Lung (tissue), 12 donors: ENCODE data around the gene CFAP61. TPM values are rescaled to one million over a fixed set of nuclear protein-coding genes. Genes with fewer than 3 reads are reported as not detected.

ENCODE experiments used
- ATAC-seq: fragments of 200-7000 bp; cut with Tn5 transposase; one replicate; pipeline ENCODE4 v1.9.1; 2020; ENCODE audit warnings: moderate number of reproducible peaks; ENCODE audit not compliant: insufficient read depth, low FRiP score
- DNase-seq, 3 donors: peaks; one replicate each; pipeline ENCODE4 v3.0.0-alpha.2; 2013 to 2017
- H3K27ac ChIP-seq, 2 donors: one replicate each; pipeline ENCODE4 v1.5.1; 2013; ENCODE audit warnings: mild to moderate bottlenecking in 2 of 2, moderate library complexity in 2 of 2, control low read depth in 1 of 2, inconsistent platforms in 1 of 2, low read depth in 1 of 2, low read length in 1 of 2
- H3K27me3 ChIP-seq, 3 donors: one replicate each; pipeline ENCODE4 v1.5.1; 2013; ENCODE audit warnings: low read length in 2 of 3; ENCODE audit not compliant: control insufficient read depth in 3 of 3, insufficient read depth in 3 of 3
- H3K36me3 ChIP-seq, 4 donors: one replicate each; pipeline ENCODE4 v1.5.1; 2013; ENCODE audit warnings: low read length in 4 of 4, mild to moderate bottlenecking in 1 of 4, moderate library complexity in 1 of 4; ENCODE audit not compliant: control insufficient read depth in 4 of 4, insufficient read depth in 4 of 4
- H3K4me1 ChIP-seq, 5 donors: one replicate each; pipeline ENCODE4 v1.5.1; 2013; ENCODE audit warnings: low read length in 5 of 5, mild to moderate bottlenecking in 2 of 5, moderate library complexity in 1 of 5; ENCODE audit not compliant: control insufficient read depth in 5 of 5, insufficient read depth in 5 of 5
- H3K4me3 ChIP-seq: one replicate; pipeline ENCODE4 v1.5.1; 2013; ENCODE audit warnings: mild to moderate bottlenecking, control low read depth, moderate library complexity
- H3K9ac ChIP-seq, 2 donors: one replicate each; pipeline ENCODE4 v1.5.1; 2013; ENCODE audit warnings: low read length in 2 of 2, control low read depth in 1 of 2; ENCODE audit not compliant: insufficient read depth in 1 of 2
- H3K9me3 ChIP-seq, 4 donors: one replicate each; pipeline ENCODE4 v1.5.1; 2013; ENCODE audit warnings: low read length in 3 of 4, mild to moderate bottlenecking in 1 of 4, moderate library complexity in 1 of 4; ENCODE audit not compliant: control insufficient read depth in 4 of 4, insufficient read depth in 3 of 4
- WGBS, 2 donors: extraction: QIAGEN DNeasy Blood & Tissue Kit; methylation state at CpG; one replicate each; pipeline ENCODE4 v1.1.7; 2013; 5-methylcytosine and 5-hydroxymethylcytosine counted together
- polyA plus RNA-seq, 2 donors: library from polyadenylated mRNA; stranded (reverse); fragments of 200-250 nt; gene quantifications; one replicate each; pipeline ENCODE4 v1.2.1, GENCODE V29; 2013
- total RNA-seq, 2 donors: library from RNA; depleted of rRNA in 1 of 2; stranded (reverse); fragments of >200 nt in 1 of 2; gene quantifications; one replicate each; pipeline ENCODE4 v1.2.1, GENCODE V29; 2014 to 2021
- TF ChIP-seq, protein P1 (sequence below): IDR thresholded peaks from 2 replicates; pipeline ENCODE4 v1.5.1; 2012; ENCODE audit warnings: mild to moderate bottlenecking; ENCODE audit errors: control extremely low read depth, extremely low read depth
- donor health status: control.
- donor health status: control.
- donor health status: Bipolar disorder and iron deficiency.
- donor health status: healthy.
- donor health status: DM: yes; HTN: yes; CAD: no.

The CFAP61 gene
- total and polyA plus RNA-seq, 4 donors, result 2.0 to 15.4 (median 6.5) TPM

GRCh38 chr20:20089018-20089417, 36.7 kb downstream of the CFAP61 start:
- Histone ChIP-seq H3K9ac (no peak overlapping the region), H3K27me3 (no peaks in the 10 kb centered on the region), H3K4me1 (peaks cover 0 to 10% (median 3%) of the 10 kb centered on the region in 5 donors), H3K9me3 (no peaks in the 10 kb centered on the region), H3K36me3 (no peaks in the 10 kb centered on the region), H3K27ac (peak overlapping the region in 1 of 2 donors; percentile 90), H3K4me3 (no peak overlapping the region)
- TF ChIP-seq, protein P1, sequence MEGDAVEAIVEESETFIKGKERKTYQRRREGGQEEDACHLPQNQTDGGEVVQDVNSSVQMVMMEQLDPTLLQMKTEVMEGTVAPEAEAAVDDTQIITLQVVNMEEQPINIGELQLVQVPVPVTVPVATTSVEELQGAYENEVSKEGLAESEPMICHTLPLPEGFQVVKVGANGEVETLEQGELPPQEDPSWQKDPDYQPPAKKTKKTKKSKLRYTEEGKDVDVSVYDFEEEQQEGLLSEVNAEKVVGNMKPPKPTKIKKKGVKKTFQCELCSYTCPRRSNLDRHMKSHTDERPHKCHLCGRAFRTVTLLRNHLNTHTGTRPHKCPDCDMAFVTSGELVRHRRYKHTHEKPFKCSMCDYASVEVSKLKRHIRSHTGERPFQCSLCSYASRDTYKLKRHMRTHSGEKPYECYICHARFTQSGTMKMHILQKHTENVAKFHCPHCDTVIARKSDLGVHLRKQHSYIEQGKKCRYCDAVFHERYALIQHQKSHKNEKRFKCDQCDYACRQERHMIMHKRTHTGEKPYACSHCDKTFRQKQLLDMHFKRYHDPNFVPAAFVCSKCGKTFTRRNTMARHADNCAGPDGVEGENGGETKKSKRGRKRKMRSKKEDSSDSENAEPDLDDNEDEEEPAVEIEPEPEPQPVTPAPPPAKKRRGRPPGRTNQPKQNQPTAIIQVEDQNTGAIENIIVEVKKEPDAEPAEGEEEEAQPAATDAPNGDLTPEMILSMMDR, result no peak
- ATAC-seq, result no peak
- DNase-seq, result no peak
- WGBS, 2 donors, result 69 to 80% methylated on average over 4 of the region's 4 CpGs

DNA sequence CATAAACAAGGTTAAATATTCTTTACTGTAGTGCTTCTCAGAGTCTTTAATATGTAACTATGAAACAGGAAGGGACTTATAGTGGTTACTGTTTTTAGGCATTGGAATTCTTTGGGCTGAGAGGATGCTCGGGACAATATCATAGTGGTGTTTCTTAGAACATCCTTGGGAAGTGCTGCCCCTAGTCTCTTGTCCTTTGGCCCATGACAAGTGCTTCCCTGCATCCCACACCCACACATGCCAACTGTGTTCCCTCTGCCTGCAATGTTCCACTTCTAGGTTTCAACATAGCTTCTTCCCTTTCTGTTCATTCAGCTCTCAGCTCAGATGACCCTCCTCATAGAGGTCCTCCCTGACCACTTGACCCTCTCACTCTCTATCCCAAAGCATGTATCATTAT, 37.6 kb downstream of the CFAP61 start:
- Histone ChIP-seq H3K27ac (peak overlapping the region in 1 of 2 donors; percentile 27), H3K9me3 (no peaks in the 10 kb centered on the region), H3K4me1 (peaks cover 0 to 4% (median 3%) of the 10 kb centered on the region in 5 donors), H3K27me3 (no peaks in the 10 kb centered on the region), H3K4me3 (no peak overlapping the region), H3K9ac (no peak overlapping the region), H3K36me3 (no peaks in the 10 kb centered on the region)
- DNase-seq, result no peak
- TF ChIP-seq, protein P1, result no peak
- 50 to 67% methylated on average over 1 of the region's 1 CpG for WGBS, 2 donors
- ATAC-seq, result no peak

DNA sequence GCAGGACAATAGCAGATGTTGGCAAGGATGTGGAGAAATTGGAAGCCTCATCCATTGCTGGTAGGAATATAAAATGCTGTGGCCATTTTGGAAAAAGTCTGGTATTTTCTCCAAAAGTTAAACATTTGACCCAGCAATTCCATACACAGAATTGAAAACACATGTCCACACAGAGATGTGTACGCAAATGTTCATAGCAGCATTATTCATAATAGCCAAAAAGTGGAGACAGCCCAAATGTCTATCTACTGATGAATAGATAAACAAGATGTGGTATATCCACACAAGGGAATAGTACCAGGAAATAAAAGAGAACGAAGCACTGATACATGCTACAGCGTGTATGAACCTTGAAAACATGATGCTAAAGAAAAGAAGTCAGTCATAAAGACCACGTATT, 40.5 kb downstream of the CFAP61 start:
- no peaks in the 10 kb centered on the region for H3K36me3 ChIP-seq
- no peak for DNase-seq
- no peak overlapping the region for H3K9ac ChIP-seq
- peaks cover 0 to 9% (median 3%) of the 10 kb centered on the region in 5 donors for H3K4me1 ChIP-seq
- no peaks in the 10 kb centered on the region for H3K9me3 ChIP-seq
- H3K27me3 ChIP-seq, result no peaks in the 10 kb centered on the region
- H3K4me3 ChIP-seq, result no peak overlapping the region
- ATAC-seq, result no peak
- WGBS, 2 donors, result 87 to 93% methylated on average over 4 of the region's 4 CpGs
- H3K27ac ChIP-seq, result no peak overlapping the region
- TF ChIP-seq, protein P1, result no peak

DNA sequence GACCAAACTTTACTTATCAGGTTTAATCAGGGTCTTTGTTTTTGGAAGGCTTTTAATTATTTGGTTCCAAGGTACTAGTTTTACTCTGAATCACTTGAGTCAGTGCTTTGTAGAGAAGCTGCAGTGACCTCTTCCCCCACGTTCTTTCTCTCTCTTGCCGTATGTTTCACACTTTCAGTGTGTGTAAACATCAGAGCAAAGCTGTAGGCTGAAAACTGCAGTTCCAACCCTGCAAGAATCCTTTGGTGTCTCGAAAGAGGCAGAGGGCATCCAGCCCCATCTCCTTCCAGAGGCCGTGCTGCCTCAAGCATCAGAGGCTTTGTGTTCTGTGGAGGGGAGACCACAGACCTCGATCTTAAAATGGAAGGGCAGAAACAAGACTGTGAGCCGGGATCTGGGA, 42.1 kb downstream of the CFAP61 start:
- DNase-seq (no peak), ATAC-seq (no peak)
- Histone ChIP-seq H3K36me3 (no peaks in the 10 kb centered on the region), H3K4me3 (no peak overlapping the region), H3K27me3 (no peaks in the 10 kb centered on the region), H3K9me3 (no peaks in the 10 kb centered on the region), H3K27ac (no peak overlapping the region), H3K4me1 (peaks cover 0 to 6% (median 3%) of the 10 kb centered on the region in 5 donors), H3K9ac (no peak overlapping the region)
- TF ChIP-seq, protein P1, result no peak
- WGBS, 2 donors, result 75 to 83% methylated on average over 6 of the region's 6 CpGs
